Erythroblast (primary cell): ENCODE data around the gene BPTF.
A peak's percentile ranks its signal among the peaks of the same experiment; 100 is the strongest.
"Not testable (repeated sequence)": the region's sequence is repeated elsewhere in the genome, so short reads cannot be mapped to it uniquely, and the experiment has no call there.

ENCODE experiments used
- DNase-seq, 2 experiments: peaks; one replicate each; lab custom pipeline; 2025; lab: John Stamatoyannopoulos, UW
- GATA1 ChIP-seq: IDR thresholded peaks from 2 replicates; pipeline ENCODE4 v1.6.1; 2011; ENCODE audit warnings: low read depth, mild to moderate bottlenecking, control low read depth, low read length, moderate library complexity
- POLR2A ChIP-seq: IDR thresholded peaks from 2 replicates; pipeline ENCODE4 v1.6.1; 2011; ENCODE audit warnings: mild to moderate bottlenecking, low read length

BPTF gene

DNA sequence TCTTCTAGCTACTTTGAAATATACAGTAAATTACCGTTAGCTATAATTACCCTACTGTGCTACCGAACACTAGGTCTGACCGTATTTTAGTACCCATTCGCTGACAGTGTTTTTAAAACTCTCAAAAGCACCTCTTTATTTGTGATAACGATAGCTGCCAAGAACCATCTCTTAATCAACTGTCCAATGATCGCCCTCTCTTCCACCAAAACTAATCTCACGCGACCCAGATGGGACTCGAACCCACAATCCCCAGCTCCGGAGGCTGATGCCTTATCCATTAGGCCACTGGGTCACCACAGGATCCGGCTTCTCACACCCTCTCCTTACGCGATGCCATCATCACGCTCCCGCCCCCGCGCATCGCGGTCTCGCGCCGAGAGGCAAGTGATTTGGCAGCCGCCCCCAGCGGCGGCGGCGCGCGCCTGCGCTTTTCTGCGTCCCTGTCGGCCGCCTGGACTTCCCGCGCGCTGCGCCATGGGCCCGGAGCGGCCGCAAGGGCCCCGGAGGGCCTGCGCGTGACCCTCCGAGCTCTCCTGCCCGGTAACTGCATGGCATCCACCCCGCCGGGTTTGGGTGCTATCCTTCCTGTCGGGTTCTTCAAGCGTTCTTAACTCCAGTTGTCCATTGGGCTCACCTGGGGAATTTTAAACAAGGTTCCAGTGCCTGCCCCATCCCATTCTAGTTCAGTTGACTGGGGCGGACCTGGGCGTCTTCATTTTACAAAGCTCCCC lies 194.5 kb downstream of the BPTF start:
- DNase-seq, result peak; percentile 97 to 99
- TF ChIP-seq POLR2A, result peak; percentile 93
- no peak for TF ChIP-seq GATA1

DNA sequence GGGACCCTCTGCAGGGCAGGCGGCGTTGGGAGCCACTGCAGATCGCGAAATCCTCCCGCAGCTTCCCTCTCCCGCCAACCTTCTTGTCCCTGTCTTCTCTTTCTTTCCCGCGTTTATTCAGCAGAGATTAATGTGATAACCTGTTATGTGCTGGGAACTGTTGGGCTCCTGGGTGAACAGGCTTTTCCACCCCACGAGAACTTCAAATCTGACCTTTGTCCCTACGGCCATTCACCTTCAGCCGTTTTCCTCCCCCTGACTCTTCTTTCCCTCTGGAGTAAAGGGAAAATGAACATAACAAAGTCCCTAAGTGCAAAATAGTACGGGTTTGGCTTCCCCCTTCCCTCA lies 195.1 kb downstream of the BPTF start:
- TF ChIP-seq GATA1, result no peak
- no peak for TF ChIP-seq POLR2A
- no peak for DNase-seq

DNA sequence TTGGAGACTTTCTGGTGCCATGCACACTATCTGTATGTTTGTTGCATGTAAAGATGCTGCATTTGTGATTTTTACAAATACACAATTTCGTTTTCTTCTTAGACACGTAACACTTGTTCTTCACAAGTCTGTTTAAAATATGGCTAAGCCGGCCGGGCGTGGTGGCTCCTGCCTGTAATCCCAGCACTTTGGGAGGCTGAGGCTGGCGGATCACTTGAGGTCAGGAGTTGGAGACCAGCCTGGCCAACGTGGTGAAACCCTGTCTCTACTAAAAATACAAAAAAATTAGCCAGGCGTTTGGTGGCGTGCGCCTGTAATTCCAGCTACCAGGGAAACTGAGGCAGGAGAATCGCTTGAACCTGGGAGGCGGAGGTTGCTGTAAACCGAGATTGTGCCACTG lies 195.5 kb downstream of the BPTF start:
- not testable (repeated sequence) for DNase-seq

DNA sequence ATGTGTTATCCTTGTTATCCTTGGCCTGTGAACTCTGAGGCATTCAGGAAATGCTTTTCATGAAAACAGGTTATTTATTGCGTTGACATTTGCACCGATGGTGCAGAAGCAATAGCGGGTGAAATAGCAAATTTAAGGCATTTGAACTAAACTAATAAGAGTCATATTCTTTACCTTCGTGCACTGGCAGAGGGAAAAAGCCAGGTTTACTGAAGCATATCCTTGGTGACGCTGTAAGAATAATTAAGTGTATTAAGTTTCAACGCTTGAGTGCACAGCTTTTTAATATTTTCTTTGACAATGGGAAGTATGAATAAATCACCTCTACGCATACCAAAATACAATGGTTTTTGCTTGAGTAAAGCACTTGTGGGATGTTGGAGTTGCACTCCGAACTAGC lies 196.7 kb downstream of the BPTF start:
- no peak for TF ChIP-seq POLR2A
- TF ChIP-seq GATA1, result no peak
- DNase-seq, result no peak

DNA sequence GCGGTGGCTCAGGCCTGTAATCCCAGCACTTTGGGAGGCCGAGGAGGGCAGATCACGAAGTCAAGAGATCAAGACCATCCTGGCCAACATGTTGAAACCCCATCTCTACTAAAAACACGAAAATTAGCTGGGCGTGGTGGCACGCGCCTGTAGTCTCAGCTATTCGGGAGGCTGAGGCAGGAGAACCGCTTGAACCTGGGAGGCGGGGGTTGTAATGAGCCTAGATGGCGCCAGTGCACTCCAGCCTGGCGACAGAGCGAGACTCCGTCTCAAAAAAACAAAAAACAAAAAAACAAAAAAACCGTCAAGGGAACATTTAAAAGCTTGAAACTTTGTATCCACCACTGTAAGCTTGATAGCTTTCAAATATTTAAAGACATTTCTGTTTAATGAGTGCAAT lies 197.2 kb downstream of the BPTF start:
- DNase-seq, result not testable (repeated sequence)

DNA sequence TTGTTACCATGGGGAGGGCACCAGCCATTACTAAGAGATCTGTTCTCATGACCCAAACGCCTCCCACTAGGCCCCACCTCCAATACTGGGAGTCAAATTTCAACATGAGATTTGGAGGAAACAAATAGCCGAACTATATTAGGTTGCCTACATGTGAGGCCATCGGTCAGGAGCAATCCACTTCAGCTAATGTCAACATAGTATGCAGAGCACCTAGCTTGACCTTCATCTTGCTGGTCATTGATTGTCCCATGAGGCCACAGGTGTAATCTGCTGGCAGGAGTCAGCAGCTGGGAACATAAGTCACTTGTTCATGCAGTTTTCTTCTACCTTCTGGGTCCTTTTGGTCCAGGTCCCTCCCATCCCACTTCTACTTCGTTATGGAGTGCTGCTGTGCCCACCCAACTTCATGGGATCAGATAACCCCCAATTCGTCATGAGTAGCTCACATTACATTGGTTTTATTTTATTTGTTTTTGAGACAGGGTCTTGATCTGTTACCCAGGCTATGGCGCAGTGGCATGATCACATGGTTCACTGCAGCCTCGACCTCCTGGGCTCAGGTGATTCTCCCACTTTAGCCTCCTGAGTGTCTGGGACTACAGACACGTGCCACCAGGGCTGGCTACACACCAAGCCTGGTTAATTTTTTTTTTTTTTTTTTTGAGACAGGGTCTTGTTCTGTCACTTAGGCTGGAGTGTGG lies 204.4 kb downstream of the BPTF start:
- TF ChIP-seq POLR2A (no peak), GATA1 (no peak)
- DNase-seq, result no peak
